HG03521 (cell line): Measurements from ENCODE around the gene RNF19B.
A peak's percentile ranks its signal among the peaks of the same experiment; 100 is the strongest.
"Not testable (repeated sequence)": the region's sequence is repeated elsewhere in the genome, so short reads cannot be mapped to it uniquely, and the experiment has no call there.

Experiments
- ATAC-seq: cut with Tn5 transposase; IDR thresholded peaks from one replicate; pipeline ENCODE4 v1.9.1; 2021; ENCODE audit warnings: mild to moderate bottlenecking, moderate library complexity; ENCODE audit not compliant: unreplicated experiment

Gene RNF19B

GRCh38 chr1:32993324-32993636 is 28.7 kb upstream of the RNF19B start:
- not testable (repeated sequence) for ATAC-seq

- ATAC-seq, result peak; percentile 85
Observed at GRCh38 chr1:32992489-32993323, 28.1 kb upstream of the RNF19B start.

GRCh38 chr1:32991819-32992488 is 27.3 kb upstream of the RNF19B start:
- ATAC-seq, result peak; percentile 24

- no peak for ATAC-seq
Observed at GRCh38 chr1:32991386-32991785, 26.8 kb upstream of the RNF19B start.

GRCh38 chr1:32990887-32991286 is 26.3 kb upstream of the RNF19B start:
- ATAC-seq, result no peak

GRCh38 chr1:32989160-32990050 is 24.8 kb upstream of the RNF19B start:
- ATAC-seq, result no peak

- no peak for ATAC-seq
Observed at GRCh38 chr1:32988665-32989064, 24.1 kb upstream of the RNF19B start.

- no peak for ATAC-seq
Observed at GRCh38 chr1:32985226-32985625, 20.6 kb upstream of the RNF19B start.

GRCh38 chr1:32984455-32985171 is 20.0 kb upstream of the RNF19B start:
- no peak for ATAC-seq

- no peak for ATAC-seq
Observed at GRCh38 chr1:32984090-32984454, 19.5 kb upstream of the RNF19B start.

GRCh38 chr1:32983020-32983419 is 18.4 kb upstream of the RNF19B start:
- ATAC-seq, result no peak

- peak; percentile 89 for ATAC-seq
Observed at GRCh38 chr1:32981003-32981901, 16.6 kb upstream of the RNF19B start.

GRCh38 chr1:32980080-32980479 is 15.5 kb upstream of the RNF19B start:
- ATAC-seq, result no peak

GRCh38 chr1:32978854-32979253 is 14.2 kb upstream of the RNF19B start:
- no peak for ATAC-seq

GRCh38 chr1:32977546-32978087 is 13.0 kb upstream of the RNF19B start:
- ATAC-seq, result no peak

- ATAC-seq, result not testable (repeated sequence)
Observed at GRCh38 chr1:32975055-32975454, 10.4 kb upstream of the RNF19B start.

GRCh38 chr1:32973458-32973857 is 8.8 kb upstream of the RNF19B start:
- ATAC-seq, result not testable (repeated sequence)

- ATAC-seq, result no peak
Observed at GRCh38 chr1:32972814-32973428, 8.3 kb upstream of the RNF19B start.

- no peak for ATAC-seq
Observed at GRCh38 chr1:32971576-32971975, 7.0 kb upstream of the RNF19B start.
